GM23338 (cell line): ENCODE measurements around the gene COX4I1. TPM values are rescaled to one million over a fixed set of nuclear protein-coding genes. Genes with fewer than 3 reads are reported as not detected.

Source experiments
- ATAC-seq: fragments of 200-7000 bp; cut with Tn5 transposase; 3 replicates; pipeline ENCODE4 v1.9.1; 2020
- DNase-seq: peaks from one replicate; pipeline ENCODE4 v3.0.0-alpha.2; 2015; ENCODE audit warnings: low spot score
- H2AFZ ChIP-seq: fragments of 200-600 bp; sonication (generic); 2 replicates; pipeline ENCODE4 v1.8.0; 2016; ENCODE audit warnings: antibody characterized with exemption, mild to moderate bottlenecking, moderate library complexity
- H3F3A ChIP-seq: fragments of 200-600 bp; sonication (generic); replicated peaks from 2 replicates; pipeline ENCODE4 v1.8.0; 2017; ENCODE audit warnings: antibody characterized with exemption, mixed run types, low read depth
- H3K27ac ChIP-seq: fragments of 200-600 bp; sonication (generic); 2 replicates; pipeline ENCODE4 v1.6.1; 2016; ENCODE audit warnings: low read depth
- H3K27me3 ChIP-seq: fragments of 200-600 bp; sonication (generic); 2 replicates; pipeline ENCODE4 v1.8.0; 2016; ENCODE audit warnings: mild to moderate bottlenecking, mixed run types, moderate library complexity; ENCODE audit not compliant: insufficient read depth
- H3K36me3 ChIP-seq: fragments of 200-600 bp; sonication (generic); 2 replicates; pipeline ENCODE4 v1.8.0; 2016; ENCODE audit warnings: mild to moderate bottlenecking; ENCODE audit not compliant: insufficient read depth
- H3K4me1 ChIP-seq: fragments of 200-600 bp; sonication (generic); 2 replicates; pipeline ENCODE4 v1.8.0; 2016; ENCODE audit warnings: mild to moderate bottlenecking, moderate library complexity; ENCODE audit not compliant: insufficient read depth
- H3K4me2 ChIP-seq: fragments of 200-600 bp; sonication (generic); 2 replicates; pipeline ENCODE4 v1.7.1; 2017; ENCODE audit warnings: mixed run types
- H3K4me3 ChIP-seq: fragments of 200-600 bp; sonication (generic); 2 replicates; pipeline ENCODE4 v1.6.1; 2016; ENCODE audit warnings: mixed run types
- H3K79me2 ChIP-seq: fragments of 200-600 bp; sonication (generic); replicated peaks from 2 replicates; pipeline ENCODE4 v1.8.0; 2017; ENCODE audit warnings: mild to moderate bottlenecking; ENCODE audit not compliant: insufficient read depth
- H3K9me2 ChIP-seq: fragments of 200-600 bp; sonication (generic); 2 replicates; pipeline ENCODE4 v1.8.0; 2017; ENCODE audit not compliant: insufficient read depth
- H4K20me1 ChIP-seq: fragments of 200-600 bp; sonication (generic); replicated peaks from 2 replicates; pipeline ENCODE4 v1.8.0; 2017; ENCODE audit warnings: mild to moderate bottlenecking; ENCODE audit not compliant: insufficient read depth
- H3K27ac Mint-ChIP-seq: 2 replicates; pipeline ENCODE4 v1.8.0; 2020; ENCODE audit warnings: inconsistent platforms, mild to moderate bottlenecking, moderate library complexity, mixed read lengths
- H3K27me3 Mint-ChIP-seq: 3 replicates; pipeline ENCODE4 v1.8.0; 2022; ENCODE audit warnings: low read depth, mild to moderate bottlenecking, moderate library complexity, mixed read lengths, inconsistent platforms; ENCODE audit not compliant: insufficient read depth, poor library complexity
- H3K36me3 Mint-ChIP-seq: 3 replicates; pipeline ENCODE4 v1.8.0; 2021; ENCODE audit warnings: low read depth, mild to moderate bottlenecking, inconsistent platforms, moderate library complexity, mixed read lengths
- H3K4me1 Mint-ChIP-seq: 3 replicates; pipeline ENCODE4 v1.8.0; 2020; ENCODE audit warnings: mild to moderate bottlenecking, inconsistent platforms, mixed read lengths
- H3K4me3 Mint-ChIP-seq: 3 replicates; pipeline ENCODE4 v1.8.0; 2021; ENCODE audit warnings: moderate library complexity, mild to moderate bottlenecking, inconsistent platforms, mixed read lengths
- H3K9me3 Mint-ChIP-seq: 3 replicates; pipeline ENCODE4 v1.8.0; 2020; ENCODE audit warnings: moderate library complexity, mild to moderate bottlenecking, inconsistent platforms, mixed read lengths
- CREB1 ChIP-seq: fragments of 250-450 bp; sonication (Bioruptor Pico); IDR thresholded peaks from 2 replicates; pipeline ENCODE4 v1.5.0; 2020; ENCODE audit warnings: low read depth, mild to moderate bottlenecking, moderate library complexity
- EZH2 ChIP-seq: fragments of 200-600 bp; sonication (generic); IDR thresholded peaks from one replicate; pipeline ENCODE4 v1.8.0; 2017; ENCODE audit warnings: antibody characterized with exemption, mild to moderate bottlenecking, low read depth; ENCODE audit not compliant: unreplicated experiment
- EZH2phosphoT487 ChIP-seq: fragments of 200-600 bp; sonication (generic); IDR thresholded peaks from one replicate; pipeline ENCODE4 v1.8.1; 2018; ENCODE audit warnings: antibody characterized with exemption; ENCODE audit not compliant: unreplicated experiment
- POLR2AphosphoS5 ChIP-seq: IDR thresholded peaks from 2 replicates; pipeline ENCODE4 v1.6.1; 2016; ENCODE audit warnings: antibody characterized with exemption, low read depth
- REST ChIP-seq: IDR thresholded peaks from one replicate; pipeline ENCODE4 v1.6.1; 2018; ENCODE audit warnings: antibody characterized with exemption; ENCODE audit not compliant: unreplicated experiment
- STAT1 ChIP-seq: IDR thresholded peaks from one replicate; pipeline ENCODE4 v1.6.1; 2016; ENCODE audit warnings: antibody characterized with exemption; ENCODE audit not compliant: unreplicated experiment
- ZNF114 ChIP-seq: fragments of 250-450 bp; sonication (Bioruptor Pico); IDR thresholded peaks from 2 replicates; pipeline ENCODE4 v1.5.0; 2020; ENCODE audit warnings: mild to moderate bottlenecking, moderate library complexity
- ZNF331 ChIP-seq: fragments of 250-450 bp; sonication (Bioruptor Pico); IDR thresholded peaks from 2 replicates; pipeline ENCODE4 v1.5.0; 2020; ENCODE audit warnings: low read depth, mild to moderate bottlenecking, moderate library complexity
- ZNF462 ChIP-seq: fragments of 250-450 bp; sonication (Bioruptor Pico); IDR thresholded peaks from 2 replicates; pipeline ENCODE4 v1.5.0; 2020; ENCODE audit warnings: mild to moderate bottlenecking, moderate library complexity
- polyA plus RNA-seq: library from polyadenylated mRNA; unstranded; fragments of >200 nt; fragmentation: Nextera tagmentation; extraction: Ambion mirVana; gene quantifications from 2 replicates; pipeline ENCODE4 v1.2.1, GENCODE V29; 2016
- total RNA-seq: library from RNA; depleted of rRNA; stranded (reverse); fragments of >200 nt; shearing (Covaris generic); gene quantifications from 2 replicates; pipeline ENCODE4 v1.2.3, GENCODE V29; 2014
- TF ChIP-seq, protein P1 (sequence below), 2 experiments: fragments of 200-600 bp in 1 of 2; sonication (generic) in 1 of 2; conservative IDR thresholded peaks; 2 replicates each; pipeline versions ENCODE4 v1.5.1 to v1.6.1; 2016 to 2017; ENCODE audit warnings: antibody characterized with exemption in 2 of 2, low read depth in 2 of 2, mild to moderate bottlenecking in 2 of 2, moderate library complexity in 1 of 2
- TF ChIP-seq, protein P2 (sequence below): IDR thresholded peaks from 2 replicates; pipeline ENCODE4 v1.6.1; 2016; ENCODE audit warnings: antibody characterized with exemption

The COX4I1 gene
- total and polyA plus RNA-seq, 2 experiments from 2014 or later, result 329 to 1,008 TPM

DNA sequence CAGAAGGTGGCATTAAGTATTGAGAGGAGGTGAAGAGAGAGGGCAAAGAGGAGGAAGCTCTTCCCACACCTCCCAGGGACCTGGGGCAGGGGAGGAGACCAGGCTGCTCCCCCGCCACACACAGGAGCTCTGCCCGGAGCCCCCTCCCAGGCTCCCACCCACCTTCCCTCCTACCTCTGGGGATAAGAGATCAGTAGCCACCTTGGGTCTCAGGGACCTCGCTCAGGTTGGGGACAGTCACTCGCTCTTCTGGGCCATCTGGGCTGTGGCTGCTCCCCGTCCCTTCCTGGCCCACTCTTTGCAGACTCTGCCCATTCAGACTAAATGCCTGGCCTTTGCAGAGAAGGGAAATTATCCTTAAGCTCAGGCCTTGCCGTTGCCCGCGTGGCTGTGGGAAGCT lies 33.7 kb upstream of the COX4I1 start:
- ATAC-seq, result no peak
- H3K36me3 ChIP-seq, result no peaks in the 10 kb centered on the region
- H3K27me3 Mint-ChIP-seq, result peaks cover 22% of the 10 kb centered on the region

More for the DNA sequence above, 33.7 kb upstream of the COX4I1 start:
- Mint-ChIP-seq H3K27ac (no peak overlapping the region), H3K4me3 (no peak overlapping the region), H3K36me3 (peaks cover 8% of the 10 kb centered on the region), H3K9me3 (no peaks in the 10 kb centered on the region; the same call in 2 of the 3 replicates), H3K4me1 (peaks cover 28% of the 10 kb centered on the region)
- no peak overlapping the region for H3K4me2 ChIP-seq
- H3K4me3 ChIP-seq, result no peak overlapping the region
- no peaks in the 10 kb centered on the region for H3K27me3 ChIP-seq
- H3K9me2 ChIP-seq, result no peaks in the 10 kb centered on the region
- peaks cover 19% of the 10 kb centered on the region for H3K4me1 ChIP-seq
- H3F3A ChIP-seq, result 0 out of 2 replicates have a peak, but pooled peaks cover 2% of the 10 kb centered on the region
- no peak overlapping the region; the same call in 1 of the 2 replicates for H2AFZ ChIP-seq
- TF ChIP-seq CREB1 (CRISPR knock-in tag) (no peak), ZNF462 (no peak), ZNF331 (CRISPR knock-in tag) (no peak), EZH2phosphoT487 (no peak), EZH2 (no peak), POLR2AphosphoS5 (no peak), STAT1 (no peak), REST (no peak), ZNF114 (CRISPR knock-in tag) (no peak)
- TF ChIP-seq, protein P1, sequence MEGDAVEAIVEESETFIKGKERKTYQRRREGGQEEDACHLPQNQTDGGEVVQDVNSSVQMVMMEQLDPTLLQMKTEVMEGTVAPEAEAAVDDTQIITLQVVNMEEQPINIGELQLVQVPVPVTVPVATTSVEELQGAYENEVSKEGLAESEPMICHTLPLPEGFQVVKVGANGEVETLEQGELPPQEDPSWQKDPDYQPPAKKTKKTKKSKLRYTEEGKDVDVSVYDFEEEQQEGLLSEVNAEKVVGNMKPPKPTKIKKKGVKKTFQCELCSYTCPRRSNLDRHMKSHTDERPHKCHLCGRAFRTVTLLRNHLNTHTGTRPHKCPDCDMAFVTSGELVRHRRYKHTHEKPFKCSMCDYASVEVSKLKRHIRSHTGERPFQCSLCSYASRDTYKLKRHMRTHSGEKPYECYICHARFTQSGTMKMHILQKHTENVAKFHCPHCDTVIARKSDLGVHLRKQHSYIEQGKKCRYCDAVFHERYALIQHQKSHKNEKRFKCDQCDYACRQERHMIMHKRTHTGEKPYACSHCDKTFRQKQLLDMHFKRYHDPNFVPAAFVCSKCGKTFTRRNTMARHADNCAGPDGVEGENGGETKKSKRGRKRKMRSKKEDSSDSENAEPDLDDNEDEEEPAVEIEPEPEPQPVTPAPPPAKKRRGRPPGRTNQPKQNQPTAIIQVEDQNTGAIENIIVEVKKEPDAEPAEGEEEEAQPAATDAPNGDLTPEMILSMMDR (conservative IDR thresholded peaks at IDR 0.05; ENCODE audit: low read depth in 2 of 2), result no peak
- TF ChIP-seq, protein P2, sequence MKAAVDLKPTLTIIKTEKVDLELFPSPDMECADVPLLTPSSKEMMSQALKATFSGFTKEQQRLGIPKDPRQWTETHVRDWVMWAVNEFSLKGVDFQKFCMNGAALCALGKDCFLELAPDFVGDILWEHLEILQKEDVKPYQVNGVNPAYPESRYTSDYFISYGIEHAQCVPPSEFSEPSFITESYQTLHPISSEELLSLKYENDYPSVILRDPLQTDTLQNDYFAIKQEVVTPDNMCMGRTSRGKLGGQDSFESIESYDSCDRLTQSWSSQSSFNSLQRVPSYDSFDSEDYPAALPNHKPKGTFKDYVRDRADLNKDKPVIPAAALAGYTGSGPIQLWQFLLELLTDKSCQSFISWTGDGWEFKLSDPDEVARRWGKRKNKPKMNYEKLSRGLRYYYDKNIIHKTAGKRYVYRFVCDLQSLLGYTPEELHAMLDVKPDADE, result no peak
- no peak for DNase-seq
- no peaks in the 10 kb centered on the region for H3K79me2 ChIP-seq
- H3K27ac ChIP-seq, result no peak overlapping the region
- H4K20me1 ChIP-seq, result no peaks in the 10 kb centered on the region
